AG09319 (cell line): ENCODE results near the gene NOP14.

Source experiments
- DNase-seq: peaks from one replicate; pipeline ENCODE4 v3.0.0-alpha.2; 2010; ENCODE audit warnings: low read depth; ENCODE audit errors: extremely low read depth
- CTCF ChIP-seq: IDR thresholded peaks from 2 replicates; pipeline ENCODE4 v1.5.1; 2011; ENCODE audit warnings: low read depth, mild to moderate bottlenecking, inconsistent platforms, low read length, moderate library complexity

Gene NOP14

DNA sequence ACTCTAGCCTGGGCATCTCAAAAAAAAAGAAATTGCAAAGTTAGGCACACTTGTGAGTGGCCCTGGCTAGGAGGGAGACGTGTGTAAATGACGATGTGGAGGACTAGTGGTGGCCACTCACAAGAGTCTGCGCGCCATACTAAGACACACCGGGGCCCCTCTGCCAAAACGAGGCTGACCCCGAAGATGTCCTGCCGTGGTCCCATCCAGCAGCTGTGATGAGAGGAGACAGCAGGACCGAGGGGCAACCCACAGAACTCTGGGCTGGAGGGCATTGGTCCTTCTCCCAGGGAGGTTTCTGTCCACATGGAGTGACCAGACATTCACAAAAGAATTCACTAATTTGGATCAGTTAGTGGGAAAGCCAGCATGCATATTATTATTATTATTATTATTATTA lies 47.4 kb downstream of the NOP14 start:
- no peak for DNase-seq

GRCh38 chr4:2914256-2915126 lies 48.7 kb downstream of the NOP14 start:
- no peak for TF ChIP-seq CTCF
- DNase-seq: no peak

More for the DNA sequence above, 47.4 kb downstream of the NOP14 start:
- TF ChIP-seq CTCF: no peak

GRCh38 chr4:2913168-2913567 lies 50.0 kb downstream of the NOP14 start:
- no peak for DNase-seq
- TF ChIP-seq CTCF: no peak

- DNase-seq: no peak
- no peak for TF ChIP-seq CTCF
These were observed 51.3 kb downstream of the NOP14 start for GRCh38 chr4:2911868-2912267.

GRCh38 chr4:2910409-2910808 lies 52.8 kb downstream of the NOP14 start:
- DNase-seq: no peak
- TF ChIP-seq CTCF: no peak

DNA sequence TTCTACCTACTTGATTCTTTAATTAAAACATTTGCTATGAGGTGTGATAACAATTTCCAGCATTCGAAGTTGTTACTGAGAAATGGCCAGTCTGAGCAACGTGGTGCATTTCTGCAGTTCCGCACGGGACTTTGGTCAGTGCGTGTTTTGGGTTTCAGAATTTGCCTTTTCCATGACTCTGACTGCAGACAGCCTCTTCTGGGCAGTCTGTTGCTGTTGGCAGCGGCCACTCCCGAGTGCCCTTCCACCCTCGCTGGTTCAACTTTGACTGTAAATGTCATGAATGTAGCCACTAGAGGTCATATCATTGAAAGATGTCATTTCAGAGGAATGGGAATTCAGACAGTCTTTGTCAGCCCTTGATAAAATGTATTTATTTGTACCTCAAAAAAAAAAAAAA lies 53.6 kb downstream of the NOP14 start:
- DNase-seq: no peak
- TF ChIP-seq CTCF: no peak

- TF ChIP-seq CTCF: no peak
- no peak for DNase-seq
These were observed 54.5 kb downstream of the NOP14 start for GRCh38 chr4:2908686-2909085.
